Measurements from ENCODE around the gene LIPE.
"Not testable (repeated sequence)": the region's sequence is repeated elsewhere in the genome, so short reads cannot be mapped to it uniquely, and the experiment has no call there.

LIPE gene

GRCh38 chr19:42467183-42467760 lies 40.1 kb upstream of the LIPE start:
- 93 to 94% methylated on average over 5 of the region's 5 CpGs for WGBS, 2 experiments
- Histone ChIP-seq H3K36me3 (ENCODE audit: control insufficient read depth, insufficient read depth, low read length) (no peaks in the 10 kb centered on the region), H3K9me3 (ENCODE audit: control insufficient read depth, low read length) (no peaks in the 10 kb centered on the region), H3K4me3 (ENCODE audit: insufficient read depth, low read depth, low read length) (no peak overlapping the region), H3K27me3 (ENCODE audit: control insufficient read depth, insufficient read depth, low read length, poor library complexity, severe bottlenecking) (no peaks in the 10 kb centered on the region), H3K27ac (ENCODE audit: insufficient read depth, low read depth, low read length, poor library complexity, severe bottlenecking) (no peak overlapping the region), H3K4me1 (ENCODE audit: control insufficient read depth, insufficient read depth, low read length) (no peaks in the 10 kb centered on the region)

GRCh38 chr19:42466521-42467182 lies 39.5 kb upstream of the LIPE start:
- no peak overlapping the region for H3K27ac ChIP-seq (ENCODE audit: insufficient read depth, low read depth, low read length, poor library complexity, severe bottlenecking)
- 86 to 90% methylated on average over 5 of the region's 5 CpGs for WGBS, 2 experiments

GRCh38 chr19:42465827-42466280 lies 38.7 kb upstream of the LIPE start:
- Histone ChIP-seq H3K4me1 (ENCODE audit: control insufficient read depth, insufficient read depth, low read length) (no peaks in the 10 kb centered on the region), H3K36me3 (ENCODE audit: control insufficient read depth, insufficient read depth, low read length) (no peaks in the 10 kb centered on the region), H3K9me3 (ENCODE audit: control insufficient read depth, low read length) (no peaks in the 10 kb centered on the region), H3K27ac (ENCODE audit: insufficient read depth, low read depth, low read length, poor library complexity, severe bottlenecking) (no peak overlapping the region), H3K4me3 (ENCODE audit: insufficient read depth, low read depth, low read length) (no peak overlapping the region), H3K27me3 (ENCODE audit: control insufficient read depth, insufficient read depth, low read length, poor library complexity, severe bottlenecking) (no peaks in the 10 kb centered on the region)
- 85 to 92% methylated on average over 5 of the region's 5 CpGs for WGBS, 2 experiments

More at GRCh38 chr19:42466521-42467182, 39.5 kb upstream of the LIPE start:
- H3K9me3 ChIP-seq (ENCODE audit: control insufficient read depth, low read length): no peaks in the 10 kb centered on the region
- H3K27me3 ChIP-seq (ENCODE audit: control insufficient read depth, insufficient read depth, low read length, poor library complexity, severe bottlenecking): no peaks in the 10 kb centered on the region
- H3K36me3 ChIP-seq (ENCODE audit: control insufficient read depth, insufficient read depth, low read length): no peaks in the 10 kb centered on the region
- no peaks in the 10 kb centered on the region for H3K4me1 ChIP-seq (ENCODE audit: control insufficient read depth, insufficient read depth, low read length)
- no peak overlapping the region for H3K4me3 ChIP-seq (ENCODE audit: insufficient read depth, low read depth, low read length)

GRCh38 chr19:42461700-42462324 lies 34.6 kb upstream of the LIPE start:
- no peaks in the 10 kb centered on the region for H3K27me3 ChIP-seq (ENCODE audit: control insufficient read depth, insufficient read depth, low read length, poor library complexity, severe bottlenecking)
- no peaks in the 10 kb centered on the region for H3K36me3 ChIP-seq (ENCODE audit: control insufficient read depth, insufficient read depth, low read length)
- H3K4me3 ChIP-seq (ENCODE audit: insufficient read depth, low read depth, low read length): no peak overlapping the region
- H3K4me1 ChIP-seq (ENCODE audit: control insufficient read depth, insufficient read depth, low read length): no peaks in the 10 kb centered on the region
- WGBS, 2 experiments: 93% methylated on average over 4 of the region's 4 CpGs
- H3K27ac ChIP-seq (ENCODE audit: insufficient read depth, low read depth, low read length, poor library complexity, severe bottlenecking): no peak overlapping the region
- no peaks in the 10 kb centered on the region for H3K9me3 ChIP-seq (ENCODE audit: control insufficient read depth, low read length)

GRCh38 chr19:42461231-42461630 lies 34.0 kb upstream of the LIPE start:
- H3K27me3 ChIP-seq (ENCODE audit: control insufficient read depth, insufficient read depth, low read length, poor library complexity, severe bottlenecking); H3K9me3 ChIP-seq (ENCODE audit: control insufficient read depth, low read length); H3K27ac ChIP-seq (ENCODE audit: insufficient read depth, low read depth, low read length, poor library complexity, severe bottlenecking); H3K4me1 ChIP-seq (ENCODE audit: control insufficient read depth, insufficient read depth, low read length); H3K36me3 ChIP-seq (ENCODE audit: control insufficient read depth, insufficient read depth, low read length); H3K4me3 ChIP-seq (ENCODE audit: insufficient read depth, low read depth, low read length): not testable (repeated sequence)
- WGBS, 2 experiments: 95 to 96% methylated on average over 8 of the region's 8 CpGs

GRCh38 chr19:42459926-42460325 lies 32.7 kb upstream of the LIPE start:
- H3K27ac ChIP-seq (ENCODE audit: insufficient read depth, low read depth, low read length, poor library complexity, severe bottlenecking): no peak overlapping the region
- H3K36me3 ChIP-seq (ENCODE audit: control insufficient read depth, insufficient read depth, low read length): no peaks in the 10 kb centered on the region
- no peaks in the 10 kb centered on the region for H3K27me3 ChIP-seq (ENCODE audit: control insufficient read depth, insufficient read depth, low read length, poor library complexity, severe bottlenecking)
- H3K4me3 ChIP-seq (ENCODE audit: insufficient read depth, low read depth, low read length): no peak overlapping the region
- 94% methylated on average over 2 of the region's 2 CpGs for WGBS, 2 experiments
- no peaks in the 10 kb centered on the region for H3K9me3 ChIP-seq (ENCODE audit: control insufficient read depth, low read length)
- H3K4me1 ChIP-seq (ENCODE audit: control insufficient read depth, insufficient read depth, low read length): peaks cover 2% of the 10 kb centered on the region

GRCh38 chr19:42455621-42456081 lies 28.5 kb upstream of the LIPE start:
- Histone ChIP-seq H3K9me3 (ENCODE audit: control insufficient read depth, low read length) (no peaks in the 10 kb centered on the region), H3K4me3 (ENCODE audit: insufficient read depth, low read depth, low read length) (no peak overlapping the region), H3K36me3 (ENCODE audit: control insufficient read depth, insufficient read depth, low read length) (no peaks in the 10 kb centered on the region), H3K27ac (ENCODE audit: insufficient read depth, low read depth, low read length, poor library complexity, severe bottlenecking) (no peak overlapping the region), H3K4me1 (ENCODE audit: control insufficient read depth, insufficient read depth, low read length) (peaks cover 2% of the 10 kb centered on the region), H3K27me3 (ENCODE audit: control insufficient read depth, insufficient read depth, low read length, poor library complexity, severe bottlenecking) (no peaks in the 10 kb centered on the region)
- WGBS, 2 experiments: 88 to 100% methylated on average over 1 of the region's 1 CpG

GRCh38 chr19:42455086-42455485 lies 27.9 kb upstream of the LIPE start:
- Histone ChIP-seq H3K27me3 (ENCODE audit: control insufficient read depth, insufficient read depth, low read length, poor library complexity, severe bottlenecking) (no peaks in the 10 kb centered on the region), H3K27ac (ENCODE audit: insufficient read depth, low read depth, low read length, poor library complexity, severe bottlenecking) (no peak overlapping the region), H3K4me3 (ENCODE audit: insufficient read depth, low read depth, low read length) (no peak overlapping the region), H3K36me3 (ENCODE audit: control insufficient read depth, insufficient read depth, low read length) (no peaks in the 10 kb centered on the region), H3K4me1 (ENCODE audit: control insufficient read depth, insufficient read depth, low read length) (peaks cover 2% of the 10 kb centered on the region), H3K9me3 (ENCODE audit: control insufficient read depth, low read length) (no peaks in the 10 kb centered on the region)
- WGBS, 2 experiments: 90 to 96% methylated on average over 2 of the region's 2 CpGs

- 38 to 45% methylated on average over 3 to 4 of the region's 4 CpGs for WGBS, 2 experiments
- Histone ChIP-seq H3K36me3 (ENCODE audit: control insufficient read depth, insufficient read depth, low read length) (no peaks in the 10 kb centered on the region), H3K27ac (ENCODE audit: insufficient read depth, low read depth, low read length, poor library complexity, severe bottlenecking) (no peak overlapping the region)
Measured at GRCh38 chr19:42452590-42452989, 25.4 kb upstream of the LIPE start.

GRCh38 chr19:42450314-42450934 lies 23.2 kb upstream of the LIPE start:
- Histone ChIP-seq H3K36me3 (ENCODE audit: control insufficient read depth, insufficient read depth, low read length) (no peaks in the 10 kb centered on the region), H3K27ac (ENCODE audit: insufficient read depth, low read depth, low read length, poor library complexity, severe bottlenecking) (no peak overlapping the region), H3K4me3 (ENCODE audit: insufficient read depth, low read depth, low read length) (no peak overlapping the region), H3K9me3 (ENCODE audit: control insufficient read depth, low read length) (no peaks in the 10 kb centered on the region), H3K27me3 (ENCODE audit: control insufficient read depth, insufficient read depth, low read length, poor library complexity, severe bottlenecking) (no peaks in the 10 kb centered on the region), H3K4me1 (ENCODE audit: control insufficient read depth, insufficient read depth, low read length) (no peaks in the 10 kb centered on the region)
- 3 to 4% methylated on average over 3 of the region's 3 CpGs for WGBS, 2 experiments

More at GRCh38 chr19:42452590-42452989, 25.4 kb upstream of the LIPE start:
- H3K4me1 ChIP-seq (ENCODE audit: control insufficient read depth, insufficient read depth, low read length): peaks cover 2% of the 10 kb centered on the region
- H3K27me3 ChIP-seq (ENCODE audit: control insufficient read depth, insufficient read depth, low read length, poor library complexity, severe bottlenecking): no peaks in the 10 kb centered on the region
- no peaks in the 10 kb centered on the region for H3K9me3 ChIP-seq (ENCODE audit: control insufficient read depth, low read length)
- H3K4me3 ChIP-seq (ENCODE audit: insufficient read depth, low read depth, low read length): no peak overlapping the region
